ENCODE data around the gene FEN1.

DNA sequence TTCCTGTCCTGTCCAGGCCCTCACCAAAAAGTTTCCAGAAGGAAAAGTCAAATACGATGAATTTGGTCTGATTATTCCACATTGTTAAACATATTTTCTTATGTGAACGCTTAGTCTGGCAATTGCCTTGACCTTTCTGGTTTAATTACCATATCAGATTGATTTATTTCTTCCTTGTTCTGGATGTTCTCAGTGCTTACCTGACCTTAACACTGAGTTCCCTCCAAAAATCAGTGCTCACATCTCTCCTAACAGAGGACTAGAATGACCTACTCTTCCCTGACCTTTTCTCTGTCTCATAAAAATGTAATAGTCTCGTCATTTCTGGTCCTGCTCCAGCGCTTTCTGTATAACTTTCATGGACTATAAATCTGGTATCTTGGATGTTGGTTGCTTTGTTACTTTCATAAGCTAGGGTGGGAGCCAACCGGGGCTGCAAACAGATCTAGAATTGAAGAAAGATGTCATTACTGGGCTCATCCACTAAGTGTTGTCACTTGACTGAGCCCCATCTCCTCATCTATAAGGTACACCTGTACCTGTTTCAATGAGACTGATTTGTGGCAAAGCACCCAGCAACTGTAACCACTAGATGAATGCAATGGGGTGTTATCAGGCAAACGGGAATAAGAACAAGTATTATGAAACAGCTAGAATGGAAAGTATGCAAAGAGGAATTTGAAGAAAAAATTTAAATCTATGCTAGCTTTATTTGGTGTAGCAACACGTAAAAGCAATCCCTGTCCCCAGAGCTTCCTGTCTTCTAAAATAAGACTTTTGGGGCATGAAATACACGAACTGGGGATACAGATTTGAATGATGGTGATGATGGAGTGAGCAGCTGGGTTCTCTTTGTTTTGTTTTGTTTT, 37.8 kb downstream of the FEN1 start:
- TF ChIP-seq ZNF451 (CRISPR knock-in tag; IDR thresholded peaks at IDR 0.05): no peak
- no peak for TF ChIP-seq CHCHD3 (CRISPR knock-in tag; IDR thresholded peaks at IDR 0.05)
- TF ChIP-seq NFRKB (IDR thresholded peaks at IDR 0.05): no peak
- no peak for TF ChIP-seq ZNF17 (CRISPR knock-in tag; IDR thresholded peaks at IDR 0.05)
- TF ChIP-seq ZNF253 (CRISPR knock-in tag; IDR thresholded peaks at IDR 0.05; ENCODE audit: borderline replicate concordance): no peak
